ENCODE data around the gene AKAP5. TPM values are rescaled to one million over a fixed set of nuclear protein-coding genes. Genes with fewer than 3 reads are reported as not detected.

The AKAP5 gene
- total and polyA plus RNA-seq, 2 of the 8 experiments (the other 6 are each of a cell fraction or from before 2014, with no cell fraction given), result 0.50 to 3.8 TPM

- Histone ChIP-seq H2BK15ac (ENCODE audit: low read length) (no peak overlapping the region), H3K79me2 (ENCODE audit: control insufficient read depth in 1 of 2, insufficient read depth in 2 of 2, low read length in 2 of 2) (no peaks in the 10 kb centered on the region), H3K23ac (ENCODE audit: insufficient read length) (no peak overlapping the region), H3K56ac (replicated peaks; ENCODE audit: insufficient read length, low read depth, low read length) (no peak overlapping the region), H3K36me3 (ENCODE audit: control insufficient read depth in 2 of 4, insufficient read depth in 4 of 4, low read length in 3 of 4) (peaks cover 11 to 43% (median 37%) of the 10 kb centered on the region in 4 experiments; a peak in 7 of 8 replicates), H3K27ac (ENCODE audit: low read depth, low read length) (no peak overlapping the region), H3K4me2 (ENCODE audit: insufficient read depth in 1 of 2, low read depth in 2 of 2, low read length in 2 of 2) (no peak overlapping the region), H3K18ac (ENCODE audit: extremely low read depth, low read length) (no peak overlapping the region), H3K4me3 (ENCODE audit: extremely low read depth in 1 of 4, insufficient read depth in 2 of 4, low read depth in 3 of 4, low read length in 4 of 4) (no peak overlapping the region), H2AFZ (ENCODE audit: low read length) (no peak overlapping the region), H2BK120ac (replicated peaks; ENCODE audit: low read depth, low read length) (no peak overlapping the region), H3K14ac (ENCODE audit: insufficient read length) (no peak overlapping the region), H3K9me3 (ENCODE audit: insufficient read depth in 2 of 2, low read depth in 1 of 2, low read length in 1 of 2) (no peaks in the 10 kb centered on the region), H3K27me3 (replicated peaks in 1 of 4; ENCODE audit: control insufficient read depth in 3 of 4, extremely low read depth in 1 of 4, insufficient read depth in 3 of 4, low read length in 3 of 4) (no peaks in the 10 kb centered on the region), H3K23me2 (ENCODE audit: low read depth, low read length) (peaks cover under 1% of the 10 kb centered on the region; the same call in 1 of the 2 replicates), H2BK20ac (ENCODE audit: low read length) (no peak overlapping the region), H4K5ac (ENCODE audit: insufficient read length, low read depth, low read length) (no peak overlapping the region), H3K4me1 (replicated peaks in 1 of 4; ENCODE audit: control insufficient read depth in 3 of 4, insufficient read depth in 4 of 4, low read length in 3 of 4) (peaks cover 0 to 2% (median 1%) of the 10 kb centered on the region in 4 experiments; a peak in 4 of 7 replicates), H3K4ac (replicated peaks; ENCODE audit: insufficient read length, low read depth, low read length) (no peak overlapping the region), H4K20me1 (replicated peaks in 1 of 2; ENCODE audit: control insufficient read depth in 1 of 2, insufficient read depth in 2 of 2, low read length in 2 of 2) (peaks cover 0 to 4% of the 10 kb centered on the region in 2 experiments), H4K8ac (ENCODE audit: extremely low read depth, insufficient read depth, low read length) (no peak overlapping the region), H3K79me1 (ENCODE audit: low read depth, low read length) (no peaks in the 10 kb centered on the region), H2BK12ac (ENCODE audit: low read depth, low read length) (no peak overlapping the region), H2AK5ac (ENCODE audit: low read depth, low read length) (no peak overlapping the region), H2BK5ac (ENCODE audit: low read depth, low read length) (no peak overlapping the region), H4K91ac (replicated peaks; ENCODE audit: insufficient read length, low read length) (no peak overlapping the region), H3K9ac (replicated peaks in 1 of 4; ENCODE audit: extremely low read depth in 1 of 4, low read depth in 3 of 4, low read length in 3 of 4) (no peak overlapping the region)
- ChIA-PET POLR2A (ENCODE audit: partially characterized antibody) (interaction anchor here (1.0 to 1.8 kb wide), 3 partner anchors 10 to 45 kb away, joined by 3 to 5 read pairs (median 4); partner anchors contain the start of gene ZBTB1), CTCF (ENCODE audit: partially characterized antibody) (interaction anchor here (0.8 to 2.3 kb wide), 4 partner anchors 26 to 62 kb away, joined by 3 to 6 read pairs (median 4); no protein-coding TSS in a partner anchor)
- no peak for TF ChIP-seq POLR2A (IDR thresholded peaks at IDR 0.05; ENCODE audit: control extremely low read depth in 1 of 2, low read depth in 2 of 2, low read length in 2 of 2)
- no peak for TF ChIP-seq TCF12 (IDR thresholded peaks at IDR 0.05; ENCODE audit: low read depth, low read length)
- TF ChIP-seq ZNF274 (IDR thresholded peaks at IDR 0.05; ENCODE audit: borderline replicate concordance, extremely low read depth, low read length), result no peak
- FAIRE-seq (no peak), DNase-seq (ENCODE audit: low read depth in 1 of 2, low spot score in 2 of 2) (no peak)
- 90% methylated on average over 4 of the region's 4 CpGs; no CpG with 5 or more reads in 1 of the 2 experiments for WGBS, 2 experiments (ENCODE audit: extremely low coverage in 1 of 2, insufficient coverage in 1 of 2, insufficient read length in 1 of 2, insufficient replicate concordance in 2 of 2, low coverage in 1 of 2, low lambda C conversion rate in 2 of 2, missing lambda C conversion rate in 1 of 2)
These were observed 5.7 kb upstream of the AKAP5 start for GRCh38 chr14:64459405-64460136.
